8988T (cell line): Measurements from ENCODE around the gene VSIG2.

ENCODE experiments used
- DNase-seq: peaks from one replicate; pipeline ENCODE4 v3.0.0; 2011

The VSIG2 gene

DNA sequence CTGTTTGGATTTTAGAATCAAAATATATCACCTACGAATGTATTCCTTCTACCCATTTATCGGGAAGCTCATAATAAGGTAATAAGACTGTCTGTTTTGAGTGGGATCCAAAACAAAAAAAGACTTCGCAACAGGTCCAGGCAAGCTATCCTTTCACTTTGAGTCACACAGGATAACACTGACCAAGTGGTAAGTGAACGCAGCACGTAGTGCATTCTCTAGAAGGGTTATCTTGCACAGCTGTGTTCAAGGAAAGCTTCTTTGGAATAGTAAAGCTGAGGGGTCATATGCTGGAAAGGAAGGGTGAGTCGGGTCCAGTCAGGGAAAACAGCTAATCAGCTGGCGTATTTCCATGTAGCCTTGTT is 34.7 kb downstream of the VSIG2 start:
- DNase-seq, result no peak

DNA sequence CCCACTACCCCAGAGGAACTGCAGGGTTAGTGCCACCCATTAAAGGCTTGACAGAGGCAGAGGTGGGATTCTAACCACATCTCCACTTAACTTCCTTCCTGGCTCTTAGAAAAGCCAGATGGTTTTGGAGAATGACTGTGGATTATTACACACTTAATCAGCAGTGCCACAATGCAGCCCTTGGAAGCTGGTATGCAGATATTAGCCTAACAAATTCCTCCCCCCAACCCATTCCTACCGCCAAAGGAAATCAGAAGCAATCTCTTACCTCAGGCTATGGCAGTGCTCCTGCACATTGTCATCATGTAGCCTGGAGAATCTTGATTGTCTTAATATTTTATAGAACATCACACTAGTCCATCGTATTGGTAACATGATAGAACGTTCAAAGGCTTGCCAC is 35.5 kb downstream of the VSIG2 start:
- DNase-seq, result no peak

DNA sequence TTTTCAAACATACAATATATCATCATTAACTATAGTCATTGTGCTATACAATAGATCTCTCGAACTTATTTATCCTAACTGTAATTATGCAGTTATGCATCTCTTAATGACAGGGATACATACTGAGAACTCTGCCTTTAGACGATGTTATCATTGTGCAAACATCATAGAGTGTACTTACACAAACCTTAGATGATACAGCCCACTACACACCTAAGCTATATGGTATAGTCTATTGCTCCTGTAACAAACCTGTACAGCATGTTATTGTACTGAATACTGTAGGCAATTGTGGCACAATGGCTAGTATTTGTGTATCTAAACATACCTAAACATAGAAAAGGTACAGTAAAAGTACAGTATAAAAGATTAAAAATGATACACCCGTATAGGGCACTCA is 39.7 kb downstream of the VSIG2 start:
- no peak for DNase-seq

DNA sequence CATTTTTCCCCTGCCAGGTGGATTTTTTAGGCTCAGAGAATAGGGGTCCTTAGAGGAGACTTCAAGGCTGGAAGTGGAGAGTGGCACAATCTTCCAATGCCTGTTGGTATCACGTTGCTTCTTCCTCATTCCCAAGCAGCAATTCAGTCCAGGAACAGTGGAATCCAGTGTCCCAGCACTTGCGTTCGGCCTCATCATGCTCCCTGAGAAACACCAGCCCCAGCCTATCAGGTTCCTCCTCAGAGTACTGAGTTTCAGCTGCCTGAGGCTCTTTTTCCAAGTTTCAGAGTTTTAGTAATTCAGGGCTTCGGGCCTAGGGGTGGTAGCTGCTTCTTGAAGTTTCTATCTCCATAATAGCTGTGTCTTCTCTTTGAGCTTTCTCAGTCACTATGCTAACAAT is 44.2 kb downstream of the VSIG2 start:
- DNase-seq, result no peak

DNA sequence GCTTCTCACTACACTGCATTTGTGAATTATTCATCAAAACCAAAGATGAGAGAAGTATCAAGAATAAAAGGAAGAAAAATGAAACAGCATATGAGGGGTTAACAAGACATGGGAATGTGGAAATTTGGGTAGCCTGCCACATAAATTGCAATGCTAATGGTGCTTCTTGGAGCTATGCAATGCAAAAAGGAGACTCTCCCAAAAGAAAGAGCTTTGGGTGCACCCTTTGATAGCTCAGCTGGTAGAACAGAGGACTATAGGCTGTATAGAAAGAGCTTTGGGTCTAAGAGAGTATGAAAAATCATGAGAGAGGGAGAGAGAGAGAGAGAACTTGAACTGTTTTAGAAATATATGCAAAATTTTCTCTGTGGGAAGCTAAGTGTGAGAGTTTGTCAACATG is 52.0 kb downstream of the VSIG2 start:
- DNase-seq, result no peak

DNA sequence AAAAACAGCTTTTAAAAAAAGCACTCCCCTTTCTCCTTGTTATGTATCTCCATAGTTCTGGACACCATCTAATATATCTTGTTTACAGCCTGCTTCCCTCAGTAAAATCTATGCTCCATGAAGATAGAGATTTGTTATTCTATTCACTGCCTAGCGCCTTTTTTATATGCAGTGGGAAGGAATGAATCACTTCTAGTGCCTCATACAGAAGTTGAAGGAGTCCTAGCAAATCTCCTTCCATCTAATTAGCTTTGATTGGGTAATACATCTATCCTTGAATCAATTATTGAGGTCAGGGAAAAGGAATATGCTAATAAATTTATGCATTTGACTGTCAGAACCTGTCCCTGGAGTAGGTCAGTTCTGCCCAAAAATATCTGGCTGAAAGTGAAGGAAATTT is 52.5 kb downstream of the VSIG2 start:
- no peak for DNase-seq
